LNCAP (cell line): ENCODE results near the gene SPEM1.

ENCODE experiments used
- CTCF ChIP-seq: fragments of 450-650 bp; IDR thresholded peaks from 2 replicates; pipeline ENCODE4 v1.5.1; 2017; ENCODE audit warnings: mild to moderate bottlenecking

SPEM1 gene

DNA sequence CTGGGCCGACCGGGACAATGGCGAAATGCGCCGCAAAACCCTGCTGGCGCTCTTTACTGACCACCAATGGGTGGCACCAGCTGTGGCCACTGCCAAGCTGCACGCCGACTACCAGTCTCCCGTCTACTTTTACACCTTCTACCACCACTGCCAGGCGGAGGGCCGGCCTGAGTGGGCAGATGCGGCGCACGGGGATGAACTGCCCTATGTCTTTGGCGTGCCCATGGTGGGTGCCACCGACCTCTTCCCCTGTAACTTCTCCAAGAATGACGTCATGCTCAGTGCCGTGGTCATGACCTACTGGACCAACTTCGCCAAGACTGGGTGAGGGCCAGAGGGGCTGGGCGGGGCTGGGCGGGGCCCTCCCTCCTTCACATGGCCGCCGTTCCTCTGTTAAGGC, 4.3 kb upstream of the SPEM1 start:
- TF ChIP-seq CTCF, result no peak

GRCh38 chr17:7416323-7416722, 3.8 kb upstream of the SPEM1 start:
- TF ChIP-seq CTCF, result no peak

DNA sequence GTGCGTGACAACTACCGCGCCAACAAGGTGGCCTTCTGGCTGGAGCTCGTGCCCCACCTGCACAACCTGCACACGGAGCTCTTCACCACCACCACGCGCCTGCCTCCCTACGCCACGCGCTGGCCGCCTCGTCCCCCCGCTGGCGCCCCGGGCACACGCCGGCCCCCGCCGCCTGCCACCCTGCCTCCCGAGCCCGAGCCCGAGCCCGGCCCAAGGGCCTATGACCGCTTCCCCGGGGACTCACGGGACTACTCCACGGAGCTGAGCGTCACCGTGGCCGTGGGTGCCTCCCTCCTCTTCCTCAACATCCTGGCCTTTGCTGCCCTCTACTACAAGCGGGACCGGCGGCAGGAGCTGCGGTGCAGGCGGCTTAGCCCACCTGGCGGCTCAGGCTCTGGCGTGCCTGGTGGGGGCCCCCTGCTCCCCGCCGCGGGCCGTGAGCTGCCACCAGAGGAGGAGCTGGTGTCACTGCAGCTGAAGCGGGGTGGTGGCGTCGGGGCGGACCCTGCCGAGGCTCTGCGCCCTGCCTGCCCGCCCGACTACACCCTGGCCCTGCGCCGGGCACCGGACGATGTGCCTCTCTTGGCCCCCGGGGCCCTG, 3.0 kb upstream of the SPEM1 start:
- no peak for TF ChIP-seq CTCF

DNA sequence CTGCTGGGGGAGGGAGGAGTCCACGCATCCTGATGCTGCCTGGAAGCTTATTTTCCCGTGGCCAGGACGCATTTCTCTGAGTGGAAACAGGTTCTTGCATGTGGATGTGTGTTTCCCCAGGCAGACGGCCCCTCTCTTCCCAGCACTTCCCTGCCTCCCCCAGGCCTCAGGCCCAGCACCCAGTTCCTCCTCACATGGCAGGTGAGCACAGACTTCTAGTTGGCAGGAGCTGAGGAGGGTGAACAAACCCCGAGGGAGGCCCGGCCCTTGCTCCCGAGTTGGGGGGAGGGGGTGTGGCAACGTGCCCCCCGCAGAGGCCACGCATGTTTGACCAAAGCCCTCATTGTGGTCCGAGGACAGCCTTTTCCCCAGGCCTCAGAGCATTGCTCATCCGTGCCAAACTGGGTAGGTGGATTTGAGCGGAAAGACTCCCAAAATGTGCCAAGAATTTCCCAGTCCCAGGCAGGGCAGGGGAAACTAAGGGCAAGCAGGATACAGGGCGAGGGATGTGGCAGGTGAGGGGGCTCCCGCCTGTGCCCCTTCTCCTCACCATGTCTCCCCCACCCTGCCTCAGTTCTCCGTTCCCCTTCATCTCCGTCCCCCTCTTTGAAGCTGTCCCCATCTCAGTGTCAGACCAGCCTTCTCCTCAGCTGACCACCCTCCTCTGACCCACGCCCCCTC, 1.5 kb upstream of the SPEM1 start:
- no peak for TF ChIP-seq CTCF

DNA sequence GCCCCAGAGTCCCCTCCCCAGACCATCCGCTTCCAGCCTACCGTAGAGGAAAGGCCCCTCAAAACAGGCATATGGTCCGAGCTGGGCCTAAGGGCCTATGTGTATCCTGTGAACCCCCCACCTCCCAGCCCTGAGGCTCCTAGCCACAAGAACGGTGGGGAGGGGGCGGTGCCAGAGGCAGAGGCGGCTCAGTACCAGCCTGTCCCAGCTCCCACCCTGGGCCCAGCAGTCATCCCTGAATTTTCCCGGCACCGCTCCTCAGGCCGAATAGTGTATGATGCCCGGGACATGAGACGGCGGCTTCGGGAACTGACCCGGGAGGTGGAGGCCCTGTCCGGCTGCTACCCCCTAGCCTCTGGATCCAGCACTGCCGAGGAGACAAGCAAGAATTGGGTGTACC, 1.1 kb downstream of the SPEM1 start:
- no peak for TF ChIP-seq CTCF

DNA sequence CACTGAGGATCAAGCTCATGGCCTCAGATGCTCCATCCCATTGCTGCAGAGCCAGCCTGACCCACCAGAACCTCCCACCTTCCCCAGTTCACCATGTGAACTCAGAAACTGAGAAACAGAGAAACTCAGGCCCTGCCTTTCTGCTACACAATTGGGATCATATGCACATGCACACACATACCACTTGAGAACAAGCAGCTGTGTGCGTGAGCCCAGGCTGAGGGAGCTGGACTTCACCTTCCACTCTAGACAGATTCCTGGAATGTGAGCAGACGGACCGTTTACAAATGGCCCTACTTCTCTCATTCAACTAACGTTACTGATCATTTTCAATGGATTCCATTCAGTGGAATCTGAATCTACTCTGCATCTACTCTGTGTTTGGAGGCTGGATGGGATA, 3.6 kb downstream of the SPEM1 start:
- TF ChIP-seq CTCF, result no peak

GRCh38 chr17:7425316-7425715, 5.2 kb downstream of the SPEM1 start, which contains the start of gene SPEM2:
SPEM2 (plus strand) TSS chr17:7425616; CDS start chr17:7425689, 73 bp downstream.
- no peak for TF ChIP-seq CTCF

- TF ChIP-seq CTCF, result no peak
Observed at GRCh38 chr17:7425756-7426155, 5.6 kb downstream of the SPEM1 start.
